Measurements from ENCODE around the gene USP47. TPM values are rescaled to one million over a fixed set of nuclear protein-coding genes. Genes with fewer than 3 reads are reported as not detected.
A peak's percentile ranks its signal among the peaks of the same experiment; 100 is the strongest.

The USP47 gene
- total and polyA plus RNA-seq, 7 experiments from 2014 or later = 42.1 to 72.4 (median 59.1) TPM

GRCh38 chr11:12007230-12007593 lies 165.4 kb downstream of the USP47 start:
- Mint-ChIP-seq H3K27ac (peak overlapping the region in 1 of 9 donors; percentile 30), H3K4me1 (peaks cover 0 to 21% (median 14%) of the 10 kb centered on the region in 7 donors), H3K27me3 (peaks cover 73 to 87% (median 78%) of the 10 kb centered on the region in 5 donors), H3K36me3 (peaks cover 0 to 3% (median 0%) of the 10 kb centered on the region in 5 donors), H3K9me3 (peaks cover 0 to 4% (median 0%) of the 10 kb centered on the region in 11 donors), H3K4me3 (peak overlapping the region in 5 of 10 donors; percentile 7 to 86 (median 65))
- Histone ChIP-seq H3K36me3 (ENCODE audit: control insufficient read depth in 2 of 3, insufficient read depth in 3 of 3, low read length in 3 of 3) (no peaks in the 10 kb centered on the region), H3K9me3 (ENCODE audit: control insufficient read depth in 2 of 3, low read length in 3 of 3) (no peaks in the 10 kb centered on the region), H3K27ac (ENCODE audit: low read depth, low read length) (no peak overlapping the region), H3K4me3 (ENCODE audit: low read length) (no peak overlapping the region), H3K27me3 (ENCODE audit: control insufficient read depth in 2 of 2, insufficient read depth in 2 of 2, low read length in 2 of 2) (peaks cover 7 to 23% of the 10 kb centered on the region in 2 donors), H3K4me1 (ENCODE audit: control insufficient read depth in 2 of 2, insufficient read depth in 2 of 2, low read length in 2 of 2) (peaks cover 5 to 6% of the 10 kb centered on the region in 2 donors)
- ATAC-seq = no peak
- CTCF ChIA-PET = interaction anchor here (0.9 kb wide), 1 partner anchor 992 kb away, joined by 4 read pairs; no protein-coding TSS in a partner anchor
- POLR2A ChIA-PET = no interaction called here
- intact Hi-C loops (cut with micrococcal nuclease) = no loop called here
- DNase-seq = no peak

- no peak within 1 kb of the TSS for H3K27ac ChIP-seq (ENCODE audit: low read depth, low read length)
- ChIA-PET POLR2A (no interaction called here), CTCF (interaction anchor here (0.9 kb wide), 1 partner anchor 993 kb away, joined by 4 read pairs; no protein-coding TSS in a partner anchor)
- Mint-ChIP-seq H3K27ac (no peak within 1 kb of the TSS), H3K36me3 (peaks cover 0 to 3% (median 0%) of the 10 kb centered on the region in 5 donors), H3K9me3 (peaks cover 0 to 4% (median 0%) of the 10 kb centered on the region in 11 donors), H3K27me3 (peaks cover 66 to 85% (median 77%) of the 10 kb centered on the region in 5 donors), H3K4me3 (peak within 1 kb of the TSS; percentile 55 to 86 (median 72)), H3K4me1 (peaks cover 0 to 21% (median 14%) of the 10 kb centered on the region in 7 donors)
- H3K9me3 ChIP-seq (ENCODE audit: control insufficient read depth in 2 of 3, low read length in 3 of 3) = no peaks in the 10 kb centered on the region
- no peak for DNase-seq
- H3K4me1 ChIP-seq (ENCODE audit: control insufficient read depth in 2 of 2, insufficient read depth in 2 of 2, low read length in 2 of 2) = peaks cover 5 to 6% of the 10 kb centered on the region in 2 donors
- intact Hi-C loops (cut with micrococcal nuclease) = no loop called here
- no peaks in the 10 kb centered on the region for H3K36me3 ChIP-seq (ENCODE audit: control insufficient read depth in 2 of 3, insufficient read depth in 3 of 3, low read length in 3 of 3)
- ATAC-seq = peak; percentile 29
- peaks cover 7 to 23% of the 10 kb centered on the region in 2 donors for H3K27me3 ChIP-seq (ENCODE audit: control insufficient read depth in 2 of 2, insufficient read depth in 2 of 2, low read length in 2 of 2)
- H3K4me3 ChIP-seq (ENCODE audit: low read length) = peak within 1 kb of the TSS; percentile 24
Observed at GRCh38 chr11:12007769-12008737, 166.3 kb downstream of the USP47 start, which contains the start of gene DKK3. TSS of gene DKK3 (minus strand) at chr11:12008626. CDS start at chr11:12008582, 44 bp downstream.

Other genes starting within 250 kb of the USP47 start
- gene GALNT18, start 220.0 kb upstream of the USP47 start, total RNA-seq = 1 to 10 TPM in 1 of 5 experiments, under 1 TPM in 1, not detected in 3; 0.20 to 1.7 TPM
- under 1 TPM in 1 of 2 donors, not detected in 1; 0.15 TPM for gene GALNT18, start 220.0 kb upstream of the USP47 start, polyA plus RNA-seq
- gene DKK3, start 166.7 kb downstream of the USP47 start, total RNA-seq = 1 to 10 TPM in 1 of 5 experiments, under 1 TPM in 1, not detected in 3; 0.32 to 1.4 TPM
- under 1 TPM in 1 of 2 donors, not detected in 1; 0.38 TPM for gene DKK3, start 166.7 kb downstream of the USP47 start, polyA plus RNA-seq

All from naive thymus-derived CD4-positive, alpha-beta T cell (primary cell).